ENCODE results near the gene KIDINS220.

Gene KIDINS220

GRCh38 chr2:8836971-8837794 lies at the start of gene KIDINS220:
Gene KIDINS220, minus strand, starts transcription at chr2:8837613. Its CDS starts 10,520 bp downstream, at chr2:8827093.
- Histone ChIP-seq H4K20me1 (peaks cover 0 to 43% (median 28%) of the 10 kb centered on the region in 11 experiments; a peak in 11 of 22 replicates), H3K27ac (peak within 1 kb of the TSS; percentile 78 to 93 (median 88)), H3K36me3 (peaks cover 0 to 11% (median 0%) of the 10 kb centered on the region in 11 experiments; a peak in 3 of 22 replicates), H3K4me2 (peak within 1 kb of the TSS; percentile 86 to 97 (median 92)), H3K9me3 (replicated peaks in 1 of 11) (peaks cover 5 to 15% (median 11%) of the 10 kb centered on the region in 11 experiments; a peak in 15 of 22 replicates), H3K4me3 (peak within 1 kb of the TSS; percentile 77 to 98 (median 92)), H3K9ac (peak within 1 kb of the TSS; percentile 84 to 98 (median 92)), H3K27me3 (no peaks in the 10 kb centered on the region), H3K4me1 (peaks cover 16 to 40% (median 25%) of the 10 kb centered on the region in 10 experiments)
- TF ChIP-seq Cebpa-rat (IDR thresholded peaks at IDR 0.05), result no peak

- TF ChIP-seq Cebpa-rat (IDR thresholded peaks at IDR 0.05), result no peak
- peaks cover 0 to 33% (median 23%) of the 10 kb centered on the region in 10 experiments; a peak in 16 of 20 replicates for H3K4me1 ChIP-seq
- no peaks in the 10 kb centered on the region for H4K20me1 ChIP-seq
- peak overlapping the region in 10 of 11 experiments; percentile 6 to 66 (median 44); a peak in 14 of 22 replicates for H3K4me2 ChIP-seq
- peaks cover 0 to 7% (median 4%) of the 10 kb centered on the region in 11 experiments; a peak in 9 of 22 replicates for H3K36me3 ChIP-seq
- no peak overlapping the region for H3K4me3 ChIP-seq
- no peaks in the 10 kb centered on the region for H3K27me3 ChIP-seq
- H3K9ac ChIP-seq, result peak overlapping the region in 1 of 11 experiments; percentile 14; a peak in 1 of 22 replicates
- no peak overlapping the region for H3K27ac ChIP-seq
- peaks cover 0 to 5% (median 0%) of the 10 kb centered on the region in 11 experiments; a peak in 4 of 22 replicates for H3K9me3 ChIP-seq (replicated peaks in 1 of 11)
These were observed 49.5 kb upstream of the KIDINS220 start for GRCh38 chr2:8886876-8887275.

- Histone ChIP-seq H3K4me1 (peaks cover 0 to 33% (median 23%) of the 10 kb centered on the region in 10 experiments; a peak in 16 of 20 replicates), H3K9me3 (replicated peaks in 1 of 11) (peaks cover 0 to 5% (median 0%) of the 10 kb centered on the region in 11 experiments; a peak in 4 of 22 replicates), H4K20me1 (no peaks in the 10 kb centered on the region), H3K36me3 (peaks cover 0 to 14% (median 7%) of the 10 kb centered on the region in 11 experiments; a peak in 10 of 22 replicates), H3K27me3 (no peaks in the 10 kb centered on the region), H3K4me2 (peak overlapping the region in 8 of 11 experiments; percentile 28 to 66 (median 60); a peak in 15 of 22 replicates), H3K27ac (no peak overlapping the region; a peak in 1 of 22 replicates), H3K9ac (no peak overlapping the region), H3K4me3 (no peak overlapping the region)
- TF ChIP-seq Cebpa-rat (IDR thresholded peaks at IDR 0.05), result no peak
These were observed 48.7 kb upstream of the KIDINS220 start for GRCh38 chr2:8886202-8886518.

- no peak overlapping the region for H3K9ac ChIP-seq
These were observed 48.2 kb upstream of the KIDINS220 start for GRCh38 chr2:8885449-8886201.

GRCh38 chr2:8884812-8885211 lies 47.4 kb upstream of the KIDINS220 start:
- Histone ChIP-seq H3K27ac (peak overlapping the region in 1 of 11 experiments; percentile 8; a peak in 1 of 22 replicates), H4K20me1 (no peaks in the 10 kb centered on the region), H3K27me3 (no peaks in the 10 kb centered on the region), H3K4me3 (no peak overlapping the region), H3K9me3 (replicated peaks in 1 of 11) (peaks cover 0 to 5% (median 0%) of the 10 kb centered on the region in 11 experiments; a peak in 4 of 22 replicates), H3K9ac (no peak overlapping the region), H3K4me1 (peaks cover 0 to 33% (median 23%) of the 10 kb centered on the region in 10 experiments; a peak in 16 of 20 replicates), H3K36me3 (peaks cover 0 to 25% (median 14%) of the 10 kb centered on the region in 11 experiments; a peak in 11 of 22 replicates), H3K4me2 (peak overlapping the region in 2 of 11 experiments; percentile 29 to 65; a peak in 4 of 22 replicates)
- no peak for TF ChIP-seq Cebpa-rat (IDR thresholded peaks at IDR 0.05)

More at GRCh38 chr2:8885449-8886201, 48.2 kb upstream of the KIDINS220 start:
- no peak for TF ChIP-seq Cebpa-rat (IDR thresholded peaks at IDR 0.05)
- Histone ChIP-seq H3K9me3 (replicated peaks in 1 of 11) (peaks cover 0 to 5% (median 0%) of the 10 kb centered on the region in 11 experiments; a peak in 4 of 22 replicates), H3K27ac (peak overlapping the region in 1 of 11 experiments; percentile 8; a peak in 1 of 22 replicates), H3K36me3 (peaks cover 0 to 19% (median 9%) of the 10 kb centered on the region in 11 experiments; a peak in 11 of 22 replicates), H3K4me3 (no peak overlapping the region), H3K4me2 (peak overlapping the region in 8 of 11 experiments; percentile 28 to 66 (median 60); a peak in 14 of 22 replicates), H3K27me3 (no peaks in the 10 kb centered on the region), H3K4me1 (peaks cover 0 to 33% (median 23%) of the 10 kb centered on the region in 10 experiments; a peak in 16 of 20 replicates), H4K20me1 (no peaks in the 10 kb centered on the region)

- Histone ChIP-seq H3K9me3 (replicated peaks in 1 of 11) (peaks cover 0 to 5% (median 0%) of the 10 kb centered on the region in 11 experiments; a peak in 4 of 22 replicates), H3K27me3 (no peaks in the 10 kb centered on the region), H3K27ac (no peak overlapping the region), H3K4me2 (no peak overlapping the region), H3K36me3 (peaks cover 0 to 39% (median 24%) of the 10 kb centered on the region in 11 experiments; a peak in 14 of 22 replicates), H4K20me1 (no peaks in the 10 kb centered on the region), H3K4me3 (no peak overlapping the region), H3K9ac (no peak overlapping the region), H3K4me1 (peaks cover 0 to 23% (median 19%) of the 10 kb centered on the region in 10 experiments; a peak in 16 of 20 replicates)
- no peak for TF ChIP-seq Cebpa-rat (IDR thresholded peaks at IDR 0.05)
These were observed 44.7 kb upstream of the KIDINS220 start for GRCh38 chr2:8882094-8882493.

GRCh38 chr2:8877894-8878293 lies 40.5 kb upstream of the KIDINS220 start:
- Histone ChIP-seq H3K9me3 (replicated peaks in 1 of 11) (0 out of 22 replicates have a peak, but pooled peaks cover 0 to 3% (median 0%) of the 10 kb centered on the region in 11 experiments), H4K20me1 (no peaks in the 10 kb centered on the region; a peak in 1 of 22 replicates), H3K27me3 (no peaks in the 10 kb centered on the region), H3K36me3 (peaks cover 0 to 49% (median 27%) of the 10 kb centered on the region in 11 experiments; a peak in 13 of 22 replicates), H3K4me1 (no peaks in the 10 kb centered on the region), H3K9ac (no peak overlapping the region), H3K4me3 (no peak overlapping the region), H3K4me2 (no peak overlapping the region), H3K27ac (no peak overlapping the region)
- TF ChIP-seq Cebpa-rat (IDR thresholded peaks at IDR 0.05), result no peak

GRCh38 chr2:8877332-8877731 lies 39.9 kb upstream of the KIDINS220 start:
- H3K36me3 ChIP-seq, result peaks cover 0 to 47% (median 26%) of the 10 kb centered on the region in 11 experiments; a peak in 13 of 22 replicates
- H3K4me1 ChIP-seq, result no peaks in the 10 kb centered on the region
- H3K4me3 ChIP-seq, result no peak overlapping the region

More at GRCh38 chr2:8877332-8877731, 39.9 kb upstream of the KIDINS220 start:
- no peaks in the 10 kb centered on the region; a peak in 1 of 22 replicates for H4K20me1 ChIP-seq
- no peak overlapping the region for H3K9ac ChIP-seq
- H3K9me3 ChIP-seq (replicated peaks in 1 of 11), result 0 out of 22 replicates have a peak, but pooled peaks cover 0 to 3% (median 0%) of the 10 kb centered on the region in 11 experiments
- H3K27ac ChIP-seq, result no peak overlapping the region
- no peaks in the 10 kb centered on the region for H3K27me3 ChIP-seq
- H3K4me2 ChIP-seq, result no peak overlapping the region
- TF ChIP-seq Cebpa-rat (IDR thresholded peaks at IDR 0.05), result no peak

Measured in BLaER1 treated with 17β-estradiol and CSF1 and Interleukin-3, amounts not matched to agents 10 nM and 100 nM (cell line).